HG03558 (cell line): Measurements from ENCODE around the gene PPEF1.
"Not testable (repeated sequence)": the region's sequence is repeated elsewhere in the genome, so short reads cannot be mapped to it uniquely, and the experiment has no call there.

Experiments used
- ATAC-seq: cut with Tn5 transposase; IDR thresholded peaks from one replicate; pipeline ENCODE4 v1.9.1; 2021; ENCODE audit warnings: moderate number of reproducible peaks; ENCODE audit not compliant: unreplicated experiment; ENCODE audit errors: extremely low read depth

PPEF1 gene

GRCh38 chrX:18789916-18790315, 82.5 kb downstream of the PPEF1 start:
- no peak for ATAC-seq

GRCh38 chrX:18792828-18793227, 85.4 kb downstream of the PPEF1 start:
- no peak for ATAC-seq

- no peak for ATAC-seq
Observed at GRCh38 chrX:18793601-18794089, 86.2 kb downstream of the PPEF1 start.

GRCh38 chrX:18797141-18797540, 89.7 kb downstream of the PPEF1 start:
- no peak for ATAC-seq

GRCh38 chrX:18799911-18800310, 92.5 kb downstream of the PPEF1 start:
- no peak for ATAC-seq

GRCh38 chrX:18809641-18810040, 102.2 kb downstream of the PPEF1 start:
- ATAC-seq: no peak

- ATAC-seq: no peak
Observed at GRCh38 chrX:18810416-18810815, 103.0 kb downstream of the PPEF1 start.

- ATAC-seq: no peak
Observed at GRCh38 chrX:18825375-18825774, 117.9 kb downstream of the PPEF1 start.

GRCh38 chrX:18828832-18829404, 121.5 kb downstream of the PPEF1 start:
- ATAC-seq: no peak

- ATAC-seq: no peak
Observed at GRCh38 chrX:18833071-18833731, 125.8 kb downstream of the PPEF1 start.

- not testable (repeated sequence) for ATAC-seq
Observed at GRCh38 chrX:18847901-18848300, 140.5 kb downstream of the PPEF1 start.

- peak; percentile 95 for ATAC-seq
Observed at GRCh38 chrX:18855919-18856644, 148.6 kb downstream of the PPEF1 start.

GRCh38 chrX:18856645-18856997, 149.2 kb downstream of the PPEF1 start:
- no peak for ATAC-seq

GRCh38 chrX:18861511-18861910, 154.1 kb downstream of the PPEF1 start:
- no peak for ATAC-seq

GRCh38 chrX:18864390-18864920, 157.0 kb downstream of the PPEF1 start:
- no peak for ATAC-seq

GRCh38 chrX:18871161-18871890, 163.9 kb downstream of the PPEF1 start:
- ATAC-seq: no peak

GRCh38 chrX:18871970-18872369, 164.5 kb downstream of the PPEF1 start:
- no peak for ATAC-seq

GRCh38 chrX:18872621-18873020, 165.2 kb downstream of the PPEF1 start:
- no peak for ATAC-seq

GRCh38 chrX:18873189-18873791, 165.8 kb downstream of the PPEF1 start:
- ATAC-seq: no peak

- no peak for ATAC-seq
Observed at GRCh38 chrX:18873836-18874235, 166.4 kb downstream of the PPEF1 start.
